SK-N-SH (cell line): ENCODE data around the gene ROM1. TPM values are rescaled to one million over a fixed set of nuclear protein-coding genes. Genes with fewer than 3 reads are reported as not detected.

Experiments used
- CTCF ChIA-PET: fragments of 300-600, 350-600 bp; formaldehyde crosslinking; extraction: SDS; loops from one replicate; lab custom pipeline; 2021; lab: Yijun Ruan, JAX
- POLR2A ChIA-PET: fragments of 350-600 bp; sonication (Branson Sonifier 250); formaldehyde crosslinking; extraction: SDS; loops from one replicate; lab custom pipeline; 2020; ENCODE audit warnings: antibody characterized with exemption, inconsistent platforms; lab: Yijun Ruan, JAX
- DNase-seq: peaks from one replicate; pipeline ENCODE4 v3.0.0; 2012
- H2AFZ ChIP-seq: fragments of 200-600 bp; sonication (generic); 2 replicates; pipeline ENCODE4 v1.8.1; 2016; ENCODE audit warnings: antibody characterized with exemption, mild to moderate bottlenecking, low read depth
- H3F3A ChIP-seq: fragments of 200-600 bp; sonication (generic); replicated peaks from 2 replicates; pipeline ENCODE3; 2016; ENCODE audit warnings: antibody characterized with exemption, mild to moderate bottlenecking; ENCODE audit not compliant: insufficient read depth
- H3K27ac ChIP-seq, 2 experiments: fragments of 200-500 bp in 1 of 2; fragments of 200-600 bp in 1 of 2; sonication (Bioruptor generic) in 1 of 2; sonication (generic), shearing (Covaris generic) in 1 of 2; 2 replicates each; pipeline versions ENCODE4 v1.5.1 to v1.6.1; 2014 to 2016; ENCODE audit warnings: low read depth in 2 of 2, inconsistent platforms in 1 of 2, low read length in 1 of 2, mild to moderate bottlenecking in 1 of 2, mixed read lengths in 1 of 2
- H3K27me3 ChIP-seq: fragments of 200-600 bp; sonication (generic), shearing (Covaris generic); 2 replicates; pipeline ENCODE4 v1.6.1; 2016; ENCODE audit warnings: mixed run types; ENCODE audit not compliant: insufficient read depth
- H3K36me3 ChIP-seq, 2 experiments: fragments of 200-500 bp in 1 of 2; fragments of 200-600 bp in 1 of 2; sonication (Bioruptor generic) in 1 of 2; sonication (generic) in 1 of 2; replicated peaks in 1 of 2; 2 replicates each; pipeline versions ENCODE3 to v1.5.1; 2014 to 2016; ENCODE audit warnings: low read length in 1 of 2, mild to moderate bottlenecking in 1 of 2; ENCODE audit not compliant: insufficient read depth in 2 of 2, control insufficient read depth in 1 of 2
- H3K4me1 ChIP-seq, 2 experiments: fragments of 200-500 bp in 1 of 2; fragments of 200-600 bp in 1 of 2; sonication (Bioruptor generic) in 1 of 2; sonication (generic), shearing (Covaris generic) in 1 of 2; 2 replicates each; pipeline versions ENCODE4 v1.5.1 to v1.6.1; 2014 to 2016; ENCODE audit warnings: low read depth in 1 of 2, low read length in 1 of 2, mixed run types in 1 of 2; ENCODE audit not compliant: insufficient read depth in 2 of 2, control insufficient read depth in 1 of 2
- H3K4me2 ChIP-seq: fragments of 200-600 bp; sonication (generic), shearing (Covaris generic); 2 replicates; pipeline ENCODE4 v1.6.1; 2017; ENCODE audit warnings: mixed run types
- H3K4me3 ChIP-seq, 2 experiments: fragments of 200-500 bp in 1 of 2; fragments of 200-600 bp in 1 of 2; sonication (Bioruptor generic) in 1 of 2; sonication (generic), shearing (Covaris generic) in 1 of 2; 2 replicates each; pipeline versions ENCODE4 v1.5.1 to v1.8.1; 2014 to 2016; ENCODE audit warnings: low read depth in 2 of 2, inconsistent platforms in 1 of 2, low read length in 1 of 2, mild to moderate bottlenecking in 1 of 2, mixed read lengths in 1 of 2, moderate library complexity in 1 of 2
- H3K79me2 ChIP-seq: fragments of 200-600 bp; sonication (generic); 2 replicates; pipeline ENCODE4 v1.8.1; 2017; ENCODE audit warnings: mild to moderate bottlenecking; ENCODE audit not compliant: insufficient read depth
- H3K9ac ChIP-seq: fragments of 200-600 bp; sonication (generic); 2 replicates; pipeline ENCODE4 v1.6.1; 2017; ENCODE audit warnings: mixed run types
- H3K9me2 ChIP-seq: fragments of 200-600 bp; sonication (generic); 2 replicates; pipeline ENCODE4 v1.6.1; 2017; ENCODE audit warnings: mixed run types
- H3K9me3 ChIP-seq: fragments of 200-600 bp; sonication (generic); 2 replicates; pipeline ENCODE4 v1.6.1; 2017; ENCODE audit warnings: mixed run types, mild to moderate bottlenecking, moderate library complexity
- H4K20me1 ChIP-seq: fragments of 200-600 bp; sonication (generic); 2 replicates; pipeline ENCODE4 v1.6.1; 2017; ENCODE audit warnings: mild to moderate bottlenecking, mixed run types; ENCODE audit not compliant: insufficient read depth
- CHD2 ChIP-seq: fragments of 150-350 bp; IDR thresholded peaks from 2 replicates; pipeline ENCODE4 v1.6.1; 2018; ENCODE audit warnings: low read length; ENCODE audit not compliant: partially characterized antibody
- ELF1 ChIP-seq: IDR thresholded peaks from 2 replicates; pipeline ENCODE4 v1.4.0; 2012
- FOXM1 ChIP-seq: IDR thresholded peaks from 2 replicates; pipeline ENCODE4 v1.4.0; 2012; ENCODE audit warnings: low read depth, mild to moderate bottlenecking
- GABPA ChIP-seq: IDR thresholded peaks from 2 replicates; pipeline ENCODE4 v1.4.0; 2012; ENCODE audit warnings: low read depth, mild to moderate bottlenecking
- IRF3 ChIP-seq: fragments of 150-350 bp; IDR thresholded peaks from 2 replicates; pipeline ENCODE4 v1.6.1; 2016; ENCODE audit warnings: mild to moderate bottlenecking, low read depth, low read length
- MXI1 ChIP-seq: IDR thresholded peaks from 2 replicates; pipeline ENCODE4 v1.6.1; 2012; ENCODE audit warnings: mild to moderate bottlenecking, low read depth, low read length, improper control_type of control experiment
- RFX5 ChIP-seq: IDR thresholded peaks from 2 replicates; pipeline ENCODE4 v1.6.1; 2012; ENCODE audit warnings: mild to moderate bottlenecking, improper control_type of control experiment, low read length
- RXRA ChIP-seq: IDR thresholded peaks from 2 replicates; pipeline ENCODE4 v1.4.0; 2012; ENCODE audit warnings: low read depth, mild to moderate bottlenecking, borderline replicate concordance
- SMC3 ChIP-seq: IDR thresholded peaks from 2 replicates; pipeline ENCODE4 v1.6.1; 2012; ENCODE audit warnings: low read depth, low read length, improper control_type of control experiment
- TAF1 ChIP-seq: IDR thresholded peaks from 2 replicates; pipeline ENCODE4 v1.6.1; 2012; ENCODE audit warnings: low read depth, mild to moderate bottlenecking, low read length, moderate library complexity, borderline replicate concordance
- TEAD4 ChIP-seq: IDR thresholded peaks from 2 replicates; pipeline ENCODE4 v1.4.0; 2012; ENCODE audit warnings: mild to moderate bottlenecking, borderline replicate concordance; ENCODE audit not compliant: insufficient read depth
- USF1 ChIP-seq: IDR thresholded peaks from 2 replicates; pipeline ENCODE4 v1.4.0; 2012; ENCODE audit warnings: low read depth, borderline replicate concordance
- ZBTB33 ChIP-seq: IDR thresholded peaks from 2 replicates; pipeline ENCODE4 v1.4.0; 2012; ENCODE audit warnings: low read depth, borderline replicate concordance
- WGBS: methylation state at CpG from one replicate; pipeline ENCODE4 v1.1.6; 2017; ENCODE audit warnings: low lambda C conversion rate; 5-methylcytosine and 5-hydroxymethylcytosine counted together
- polyA plus RNA-seq, 3 experiments: library from polyadenylated mRNA; depleted of rRNA; stranded (reverse); fragments of >200 nt; gene quantifications; 2 replicates each; pipeline ENCODE4 v1.2.3, GENCODE V29; 2012

Gene ROM1
- polyA plus RNA-seq, 1 of the 3 experiments (the other 2 are of a cell fraction), result 7.3 TPM

GRCh38 chr11:62602141-62603071, 10.7 kb upstream of the ROM1 start:
- H3K9ac ChIP-seq, result peak overlapping the region; percentile 59; the same call in 1 of the 2 replicates
- no peaks in the 10 kb centered on the region for H3K27me3 ChIP-seq
- H3K4me2 ChIP-seq, result peak overlapping the region; percentile 95; the same call in 1 of the 2 replicates
- no peaks in the 10 kb centered on the region for H4K20me1 ChIP-seq
- peaks cover 41% of the 10 kb centered on the region for H3K79me2 ChIP-seq
- H3K4me1 ChIP-seq, result peaks cover 12 to 23% of the 10 kb centered on the region in 2 experiments; a peak in 3 of 4 replicates
- H2AFZ ChIP-seq, result peak overlapping the region; percentile 75; the same call in 1 of the 2 replicates
- H3F3A ChIP-seq, result peaks cover 11% of the 10 kb centered on the region
- peak; percentile 87 for DNase-seq
- WGBS, result 68% methylated on average over 70 of the region's 96 CpGs
- ChIA-PET CTCF (interaction anchor here (1.9 to 3.2 kb wide), 3 partner anchors 10 kb away, joined by 11 to 23 read pairs (median 18); partner anchors contain the start of genes EML3, ROM1 and TUT1), POLR2A (interaction anchor here (0.6 to 4.2 kb wide), 12 partner anchors 8 to 239 kb away, joined by 3 to 59 read pairs (median 5); partner anchors contain the start of genes B3GAT3, C11orf98, CSKMT and EEF1G)
- peak overlapping the region; percentile 70 to 96; a peak in 3 of 4 replicates for H3K4me3 ChIP-seq
- TF ChIP-seq SMC3 (no peak), GABPA (no peak), MXI1 (0 out of 2 replicates have a peak, but pooled peaks have one; percentile 16)
- peak overlapping the region; percentile 82 to 87; a peak in 3 of 4 replicates for H3K27ac ChIP-seq
- no peaks in the 10 kb centered on the region for H3K9me3 ChIP-seq
- H3K36me3 ChIP-seq, result peaks cover 27 to 29% of the 10 kb centered on the region in 2 experiments
- H3K9me2 ChIP-seq, result no peaks in the 10 kb centered on the region

GRCh38 chr11:62603072-62603408, 10.0 kb upstream of the ROM1 start:
- Histone ChIP-seq H4K20me1 (no peaks in the 10 kb centered on the region), H3K27me3 (no peaks in the 10 kb centered on the region), H3K4me2 (no peak overlapping the region), H3K27ac (no peak overlapping the region), H2AFZ (no peak overlapping the region), H3F3A (peaks cover 9% of the 10 kb centered on the region)
- WGBS, result 97% methylated on average over 5 of the region's 13 CpGs
- DNase-seq, result no peak
- ChIA-PET POLR2A (interaction anchor here (4.2 kb wide), 1 partner anchor 12 kb away, joined by 59 read pairs; the partner anchor contains the start of gene TUT1), CTCF (interaction anchor here (1.9 kb wide), 1 partner anchor 9 kb away, joined by 18 read pairs; the partner anchor contains the start of gene EML3)
- TF ChIP-seq ELF1, result no peak
- TF ChIP-seq TEAD4, result no peak
- no peak for TF ChIP-seq RXRA
- no peak for TF ChIP-seq TAF1
- TF ChIP-seq CHD2, result no peak
- no peak for TF ChIP-seq FOXM1
- TF ChIP-seq ZBTB33, result no peak
- TF ChIP-seq RFX5, result no peak
- TF ChIP-seq USF1, result no peak; the same call in 1 of the 2 replicates
- TF ChIP-seq IRF3, result no peak
- no peak for TF ChIP-seq GABPA
- no peak for TF ChIP-seq MXI1
- TF ChIP-seq, all 33 proteins: peak for 0
- Histone ChIP-seq H3K36me3 (peaks cover 21 to 24% of the 10 kb centered on the region in 2 experiments), H3K9me2 (no peaks in the 10 kb centered on the region), H3K4me3 (no peak overlapping the region), H3K9ac (no peak overlapping the region), H3K9me3 (no peaks in the 10 kb centered on the region), H3K4me1 (peaks cover 12 to 23% of the 10 kb centered on the region in 2 experiments; a peak in 3 of 4 replicates), H3K79me2 (peaks cover 35% of the 10 kb centered on the region)
